ENCODE results near the gene OBP2B.

OBP2B gene

GRCh38 chr9:133167096-133167730 lies 41.8 kb downstream of the OBP2B start:
- no peak for DNase-seq (ENCODE audit: low spot score)

GRCh38 chr9:133166392-133166791 lies 42.7 kb downstream of the OBP2B start:
- no peak for DNase-seq (ENCODE audit: low spot score)

- DNase-seq (ENCODE audit: low spot score), result no peak
These were observed 43.7 kb downstream of the OBP2B start for GRCh38 chr9:133165452-133165730.

GRCh38 chr9:133164191-133164590 lies 44.9 kb downstream of the OBP2B start:
- no peak for DNase-seq (ENCODE audit: low spot score)

- peak; percentile 63 for DNase-seq (ENCODE audit: low spot score)
These were observed 45.4 kb downstream of the OBP2B start, which contains the start of gene GBGT1 for GRCh38 chr9:133163504-133164172. GBGT1 (minus strand) TSS chr9:133163914; CDS start chr9:133162412, 1,502 bp downstream.

- no peak for DNase-seq (ENCODE audit: low spot score)
These were observed 46.1 kb downstream of the OBP2B start for GRCh38 chr9:133162861-133163503.

- DNase-seq (ENCODE audit: low spot score), result no peak
These were observed 47.5 kb downstream of the OBP2B start for GRCh38 chr9:133161547-133161950.

GRCh38 chr9:133160742-133161546 lies 48.1 kb downstream of the OBP2B start:
- DNase-seq (ENCODE audit: low spot score), result peak; percentile 86

- no peak for DNase-seq (ENCODE audit: low spot score)
These were observed 50.4 kb downstream of the OBP2B start for GRCh38 chr9:133158695-133159094.

Data from hepatic stellate cell (primary cell).